ENCODE measurements around the gene SUN1. TPM values are rescaled to one million over a fixed set of nuclear protein-coding genes. Genes with fewer than 3 reads are reported as not detected.

SUN1 gene
- total and polyA plus RNA-seq, 2 donors (not counting 3 experiments of a cell fraction or from before 2014, with no cell fraction given): 158 to 410 TPM

GRCh38 chr7:824664-825063 lies 7.6 kb upstream of the SUN1 start:
- H3K9me1 ChIP-seq (replicated peaks; ENCODE audit: control insufficient read depth, extremely low read depth, insufficient read depth, low read length): no peaks in the 10 kb centered on the region
- no peaks in the 10 kb centered on the region for H3K4me1 ChIP-seq (ENCODE audit: control insufficient read depth, extremely low read depth, insufficient read depth, low read length)
- H3K79me2 ChIP-seq (ENCODE audit: control insufficient read depth, insufficient read depth, low read length): peaks cover 77% of the 10 kb centered on the region
- no peaks in the 10 kb centered on the region for H4K20me1 ChIP-seq (replicated peaks; ENCODE audit: control insufficient read depth, extremely low read depth, insufficient read depth, low read length)
- FAIRE-seq (no peak), DNase-seq (ENCODE audit: low read depth, low spot score) (no peak)
- H3K27me3 ChIP-seq (ENCODE audit: control insufficient read depth in 2 of 2, insufficient read depth in 2 of 2, low read length in 2 of 2): no peaks in the 10 kb centered on the region
- no peak overlapping the region for H3K27ac ChIP-seq (ENCODE audit: insufficient read depth, low read depth, low read length)
- intact Hi-C loops (cut with micrococcal nuclease): no loop called here
- no peak overlapping the region for H2AFZ ChIP-seq (ENCODE audit: low read depth, low read length)
- H3K36me3 ChIP-seq (ENCODE audit: control insufficient read depth in 2 of 2, extremely low read depth in 1 of 2, insufficient read depth in 2 of 2, low read length in 2 of 2): peaks cover 0 to 2% of the 10 kb centered on the region in 2 experiments
- no peak overlapping the region for H3K4me2 ChIP-seq (ENCODE audit: insufficient read depth, low read length)
- ChIA-PET POLR2A (no interaction called here), CTCF (no interaction called here)
- no peak for TF ChIP-seq GATA2 (IDR thresholded peaks at IDR 0.05; ENCODE audit: insufficient read depth, insufficient read length, low read depth, low read length)
- dilution Hi-C loops (cut with MboI; ENCODE audit: extremely low pct_ligation_motif_present, low sequenced_read_pairs): no loop called here
- H3K9ac ChIP-seq (replicated peaks; ENCODE audit: extremely low read depth, insufficient read depth, low read length): no peak overlapping the region
- H3K4me3 ChIP-seq (replicated peaks in 1 of 3; ENCODE audit: insufficient read depth in 1 of 3, low read depth in 1 of 3, low read length in 3 of 3): no peak overlapping the region
- no TSS peak for BruUV-seq (replicated peaks)
- no peaks in the 10 kb centered on the region for H3K9me3 ChIP-seq (replicated peaks; ENCODE audit: control insufficient read depth, insufficient read depth, low read length)

DNA sequence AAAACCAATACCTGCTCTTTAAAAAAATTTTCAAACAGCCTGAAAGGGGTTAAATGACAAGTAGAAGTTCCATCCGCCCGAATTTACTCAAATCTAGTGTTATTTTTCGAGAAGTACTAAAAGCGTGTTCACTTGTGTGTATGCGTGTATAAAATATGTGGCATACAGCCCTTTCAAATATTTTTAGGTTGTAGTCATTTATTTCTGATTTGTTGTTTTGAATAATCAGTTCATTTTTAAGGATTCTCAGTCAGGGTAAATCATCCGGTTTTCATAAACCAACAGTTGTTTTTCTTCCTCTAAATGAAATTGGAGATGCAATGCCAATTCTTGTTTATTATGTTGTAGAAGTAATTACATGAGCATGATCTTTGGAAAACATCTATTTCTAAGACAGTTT lies 6.9 kb upstream of the SUN1 start:
- Histone ChIP-seq H3K9me1 (replicated peaks; ENCODE audit: control insufficient read depth, extremely low read depth, insufficient read depth, low read length) (no peaks in the 10 kb centered on the region), H3K27ac (ENCODE audit: insufficient read depth, low read depth, low read length) (no peak overlapping the region), H3K4me3 (replicated peaks in 1 of 3; ENCODE audit: insufficient read depth in 1 of 3, low read depth in 1 of 3, low read length in 3 of 3) (no peak overlapping the region), H3K9me3 (replicated peaks; ENCODE audit: control insufficient read depth, insufficient read depth, low read length) (no peaks in the 10 kb centered on the region), H3K36me3 (ENCODE audit: control insufficient read depth in 2 of 2, extremely low read depth in 1 of 2, insufficient read depth in 2 of 2, low read length in 2 of 2) (peaks cover 0 to 2% of the 10 kb centered on the region in 2 experiments), H2AFZ (ENCODE audit: low read depth, low read length) (no peak overlapping the region), H3K4me2 (ENCODE audit: insufficient read depth, low read length) (no peak overlapping the region), H3K27me3 (ENCODE audit: control insufficient read depth in 2 of 2, insufficient read depth in 2 of 2, low read length in 2 of 2) (no peaks in the 10 kb centered on the region), H4K20me1 (replicated peaks; ENCODE audit: control insufficient read depth, extremely low read depth, insufficient read depth, low read length) (no peaks in the 10 kb centered on the region), H3K9ac (replicated peaks; ENCODE audit: extremely low read depth, insufficient read depth, low read length) (no peak overlapping the region), H3K79me2 (ENCODE audit: control insufficient read depth, insufficient read depth, low read length) (peaks cover 75% of the 10 kb centered on the region), H3K4me1 (ENCODE audit: control insufficient read depth, extremely low read depth, insufficient read depth, low read length) (no peaks in the 10 kb centered on the region)
- dilution Hi-C loops (cut with MboI; ENCODE audit: extremely low pct_ligation_motif_present, low sequenced_read_pairs): no loop called here
- POLR2A ChIA-PET: no interaction called here
- TF ChIP-seq MAX (IDR thresholded peaks at IDR 0.05; ENCODE audit: insufficient read depth, insufficient read length): no peak
- TF ChIP-seq EZH2 (IDR thresholded peaks at IDR 0.05; ENCODE audit: borderline replicate concordance, low read depth, low read length, severe bottlenecking): no peak
- TF ChIP-seq, protein P1, sequence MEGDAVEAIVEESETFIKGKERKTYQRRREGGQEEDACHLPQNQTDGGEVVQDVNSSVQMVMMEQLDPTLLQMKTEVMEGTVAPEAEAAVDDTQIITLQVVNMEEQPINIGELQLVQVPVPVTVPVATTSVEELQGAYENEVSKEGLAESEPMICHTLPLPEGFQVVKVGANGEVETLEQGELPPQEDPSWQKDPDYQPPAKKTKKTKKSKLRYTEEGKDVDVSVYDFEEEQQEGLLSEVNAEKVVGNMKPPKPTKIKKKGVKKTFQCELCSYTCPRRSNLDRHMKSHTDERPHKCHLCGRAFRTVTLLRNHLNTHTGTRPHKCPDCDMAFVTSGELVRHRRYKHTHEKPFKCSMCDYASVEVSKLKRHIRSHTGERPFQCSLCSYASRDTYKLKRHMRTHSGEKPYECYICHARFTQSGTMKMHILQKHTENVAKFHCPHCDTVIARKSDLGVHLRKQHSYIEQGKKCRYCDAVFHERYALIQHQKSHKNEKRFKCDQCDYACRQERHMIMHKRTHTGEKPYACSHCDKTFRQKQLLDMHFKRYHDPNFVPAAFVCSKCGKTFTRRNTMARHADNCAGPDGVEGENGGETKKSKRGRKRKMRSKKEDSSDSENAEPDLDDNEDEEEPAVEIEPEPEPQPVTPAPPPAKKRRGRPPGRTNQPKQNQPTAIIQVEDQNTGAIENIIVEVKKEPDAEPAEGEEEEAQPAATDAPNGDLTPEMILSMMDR (IDR thresholded peaks at IDR 0.05; ENCODE audit: extremely low read depth in 1 of 2, insufficient read depth in 1 of 2, low read depth in 1 of 2, low read length in 2 of 2): no peak
- CTCF ChIA-PET: interaction anchor here (2.9 kb wide), 1 partner anchor 11 kb away, joined by 10 read pairs; no protein-coding TSS in a partner anchor
- no TSS peak for BruUV-seq (replicated peaks)
- intact Hi-C loops (cut with micrococcal nuclease): no loop called here
- DNase-seq (ENCODE audit: low read depth, low spot score): no peak
- FAIRE-seq: no peak

Data from endothelial cell of umbilical vein (primary cell).